Activated CD4-positive, alpha-beta T cell treated with anti-CD3 and anti-CD28 coated beads for 36 hours (primary cell): Measurements from ENCODE around the gene CHAMP1. TPM values are rescaled to one million over a fixed set of nuclear protein-coding genes. Genes with fewer than 3 reads are reported as not detected.
A peak's percentile ranks its signal among the peaks of the same experiment; 100 is the strongest.

Source experiments
- ATAC-seq: fragments of 200-7000 bp; cut with Tn5 transposase; one replicate; pipeline ENCODE4 v1.10.0; 2021; ENCODE audit warnings: mild to moderate bottlenecking, moderate library complexity
- CTCF ChIA-PET: fragments of 350-600 bp; sonication (Branson Sonifier 250); formaldehyde crosslinking; loops from one replicate; lab custom pipeline; 2021; ENCODE audit warnings: antibody characterized with exemption; lab: Charles Lee
- POLR2A ChIA-PET: fragments of 350-600 bp; sonication (Branson Sonifier 250); formaldehyde crosslinking; loops from one replicate; lab custom pipeline; 2021; ENCODE audit warnings: antibody characterized with exemption, inconsistent platforms; lab: Charles Lee
- DNase-seq: peaks from one replicate; pipeline ENCODE4 v3.0.0-alpha.2; 2020
- H3K27ac Mint-ChIP-seq: one replicate; pipeline ENCODE4 v1.8.0; 2021; ENCODE audit warnings: mixed read lengths
- H3K27me3 Mint-ChIP-seq: one replicate; pipeline ENCODE4 v1.8.0; 2021; ENCODE audit warnings: mixed read lengths
- H3K36me3 Mint-ChIP-seq: one replicate; pipeline ENCODE4 v1.8.0; 2021; ENCODE audit warnings: low read depth, mixed read lengths
- H3K4me1 Mint-ChIP-seq: one replicate; pipeline ENCODE4 v1.8.0; 2021; ENCODE audit warnings: mixed read lengths
- H3K4me3 Mint-ChIP-seq: one replicate; pipeline ENCODE4 v1.8.0; 2021; ENCODE audit warnings: mild to moderate bottlenecking, moderate library complexity, mixed read lengths
- H3K9me3 Mint-ChIP-seq: one replicate; pipeline ENCODE4 v1.8.0; 2021; ENCODE audit warnings: low read depth, mixed read lengths
- intact Hi-C, 2 experiments: fragments of 100-400 bp; cut with DNase I in 1 of 2; cut with micrococcal nuclease in 1 of 2; formaldehyde crosslinking; loops; one replicate each; pipeline versions ENCODE4 v1.14.2 to v1.15.1; 2022 to 2024; cut with DNase I, micrococcal nuclease
- total RNA-seq, 2 experiments: library from RNA; stranded (reverse); gene quantifications; one replicate each; pipeline ENCODE4 v1.2.3, GENCODE V29; 2021

The CHAMP1 gene, protein sequence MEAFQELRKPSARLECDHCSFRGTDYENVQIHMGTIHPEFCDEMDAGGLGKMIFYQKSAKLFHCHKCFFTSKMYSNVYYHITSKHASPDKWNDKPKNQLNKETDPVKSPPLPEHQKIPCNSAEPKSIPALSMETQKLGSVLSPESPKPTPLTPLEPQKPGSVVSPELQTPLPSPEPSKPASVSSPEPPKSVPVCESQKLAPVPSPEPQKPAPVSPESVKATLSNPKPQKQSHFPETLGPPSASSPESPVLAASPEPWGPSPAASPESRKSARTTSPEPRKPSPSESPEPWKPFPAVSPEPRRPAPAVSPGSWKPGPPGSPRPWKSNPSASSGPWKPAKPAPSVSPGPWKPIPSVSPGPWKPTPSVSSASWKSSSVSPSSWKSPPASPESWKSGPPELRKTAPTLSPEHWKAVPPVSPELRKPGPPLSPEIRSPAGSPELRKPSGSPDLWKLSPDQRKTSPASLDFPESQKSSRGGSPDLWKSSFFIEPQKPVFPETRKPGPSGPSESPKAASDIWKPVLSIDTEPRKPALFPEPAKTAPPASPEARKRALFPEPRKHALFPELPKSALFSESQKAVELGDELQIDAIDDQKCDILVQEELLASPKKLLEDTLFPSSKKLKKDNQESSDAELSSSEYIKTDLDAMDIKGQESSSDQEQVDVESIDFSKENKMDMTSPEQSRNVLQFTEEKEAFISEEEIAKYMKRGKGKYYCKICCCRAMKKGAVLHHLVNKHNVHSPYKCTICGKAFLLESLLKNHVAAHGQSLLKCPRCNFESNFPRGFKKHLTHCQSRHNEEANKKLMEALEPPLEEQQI
- total RNA-seq, result 10 to 100 TPM; 39.4 to 54.3 TPM

DNA sequence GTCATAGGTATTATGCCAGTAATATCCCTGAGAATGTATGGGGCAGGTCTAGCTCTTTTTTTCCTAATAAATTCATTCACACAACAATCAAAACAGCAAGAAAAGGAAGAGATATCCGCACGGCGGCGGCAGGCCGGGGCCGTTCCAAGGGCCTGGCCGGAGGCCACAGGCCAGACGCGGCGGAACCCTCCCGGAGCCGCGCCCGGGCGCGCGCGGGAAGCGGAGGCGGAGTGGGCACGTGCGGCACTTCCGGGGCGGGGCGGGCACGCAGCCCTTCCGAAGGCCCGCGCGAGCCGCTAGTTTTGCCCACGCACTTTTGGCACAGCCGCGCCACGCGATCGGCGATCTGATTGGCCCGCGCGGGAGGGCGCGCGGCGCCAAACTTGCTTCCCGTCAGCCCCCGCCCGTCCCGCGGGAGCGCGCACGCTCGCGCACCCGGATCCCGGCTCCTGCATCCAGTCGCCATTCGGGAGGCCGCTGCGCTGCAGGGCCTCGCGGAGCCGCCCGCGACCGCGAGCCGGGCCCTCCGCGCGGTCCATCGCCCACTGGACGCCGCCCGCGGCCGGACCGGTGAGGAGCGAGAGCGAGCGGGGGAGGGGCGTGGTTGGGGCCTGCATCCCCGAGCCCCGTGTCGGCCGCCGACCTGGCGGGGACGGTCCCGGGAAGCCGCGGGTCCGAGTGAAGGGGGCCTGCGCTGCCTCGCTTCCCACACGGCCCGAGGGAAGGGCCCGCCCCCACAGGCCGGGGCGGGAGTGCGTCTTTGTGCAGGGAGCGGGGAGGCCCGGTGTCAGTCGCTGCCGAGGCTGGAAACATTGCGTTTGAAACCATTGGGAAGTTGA is at the start of gene CHAMP1:
Gene CHAMP1 (plus strand): TSS at position 430 of the 839 bp plus-strand sequence. CDS start 9,340 bp downstream, outside the sequence.
- ChIA-PET CTCF (interaction anchor here (0.9 to 1.9 kb wide), 4 partner anchors 11 to 77 kb away, joined by 3 to 5 read pairs (median 4); no protein-coding TSS in a partner anchor), POLR2A (interaction anchor here (1.3 to 1.4 kb wide), 3 partner anchors 9 to 33 kb away, joined by 4 to 12 read pairs (median 6); partner anchors contain the start of gene UPF3A)
- peak within 1 kb of the TSS; percentile 97 for H3K4me3 Mint-ChIP-seq
- H3K9me3 Mint-ChIP-seq, result no peaks in the 10 kb centered on the region
- intact Hi-C loops, result loop anchor here (1.0 to 2.0 kb wide), 8 partner anchors 21 to 1105 kb away; partner anchors contain the start of genes UPF3A (in 2 of the 2), CDC16 (in 1 of the 2), CUL4A (in 1 of the 2) and DCUN1D2 (in 1 of the 2)
- peaks cover 43% of the 10 kb centered on the region for H3K4me1 Mint-ChIP-seq
- peaks cover 26% of the 10 kb centered on the region for H3K36me3 Mint-ChIP-seq
- ATAC-seq (peak; percentile 77), DNase-seq (peak; percentile 97)
- no peaks in the 10 kb centered on the region for H3K27me3 Mint-ChIP-seq
- H3K27ac Mint-ChIP-seq, result peak within 1 kb of the TSS; percentile 98

DNA sequence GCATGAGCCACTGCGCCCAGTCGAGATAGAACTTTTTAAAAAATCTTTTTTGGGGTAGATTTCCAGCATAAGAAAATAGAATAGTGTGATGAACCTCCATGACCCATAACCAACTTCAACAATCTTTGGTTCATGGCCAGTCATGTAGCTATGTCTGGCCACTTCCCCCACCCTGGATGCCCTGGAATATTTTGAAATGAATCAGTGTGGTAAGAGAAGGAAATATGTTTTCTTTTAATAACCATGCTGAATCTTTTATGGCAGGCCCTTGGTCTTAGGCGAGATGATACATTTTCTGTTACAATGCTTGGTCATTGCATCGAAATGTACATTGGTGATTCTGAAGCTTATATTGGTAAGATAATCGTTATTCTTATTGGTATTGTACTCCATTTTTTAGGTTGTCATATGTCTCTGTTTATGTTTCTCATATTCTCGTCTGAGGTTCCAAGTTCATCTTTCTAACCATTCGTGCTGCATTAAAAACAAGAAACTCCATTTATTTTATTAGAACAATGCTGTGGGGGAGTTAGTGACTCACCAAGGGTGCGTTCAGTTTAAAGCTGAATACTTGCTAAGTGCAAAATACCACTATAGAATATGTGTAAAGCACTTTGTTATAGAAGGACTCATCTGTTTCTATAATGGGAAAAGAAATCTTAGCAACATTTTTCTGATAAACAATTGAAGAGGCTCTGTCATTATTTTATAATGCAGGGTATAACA is 49.3 kb upstream of the CHAMP1 start:
- CTCF ChIA-PET, result no interaction called here

GRCh38 chr13:114266241-114266640 is 48.1 kb upstream of the CHAMP1 start:
- no peaks in the 10 kb centered on the region for H3K9me3 Mint-ChIP-seq
- ChIA-PET POLR2A (no interaction called here), CTCF (no interaction called here)
- DNase-seq (no peak), ATAC-seq (no peak)
- H3K27me3 Mint-ChIP-seq, result no peaks in the 10 kb centered on the region
- intact Hi-C loops, result no loop called here
- peaks cover 35% of the 10 kb centered on the region for H3K4me1 Mint-ChIP-seq
- no peak overlapping the region for H3K4me3 Mint-ChIP-seq
- H3K36me3 Mint-ChIP-seq, result peaks cover 70% of the 10 kb centered on the region
- H3K27ac Mint-ChIP-seq, result no peak overlapping the region

More for the DNA sequence above, 49.3 kb upstream of the CHAMP1 start:
- Mint-ChIP-seq H3K4me1 (peaks cover 38% of the 10 kb centered on the region), H3K27me3 (no peaks in the 10 kb centered on the region), H3K9me3 (no peaks in the 10 kb centered on the region), H3K27ac (no peak overlapping the region), H3K4me3 (no peak overlapping the region), H3K36me3 (peaks cover 78% of the 10 kb centered on the region)
- POLR2A ChIA-PET, result no interaction called here
- DNase-seq, result no peak
- no peak for ATAC-seq
- intact Hi-C loops, result no loop called here

GRCh38 chr13:114268344-114269280 is 45.7 kb upstream of the CHAMP1 start:
- ChIA-PET CTCF (interaction anchor here (0.8 to 1.5 kb wide), 2 partner anchors 11 to 12 kb away, joined by 3 to 4 read pairs; no protein-coding TSS in a partner anchor), POLR2A (interaction anchor here (0.7 kb wide), 1 partner anchor 11 kb away, joined by 3 read pairs; no protein-coding TSS in a partner anchor)
- intact Hi-C loops, result no loop called here
- Mint-ChIP-seq H3K9me3 (no peaks in the 10 kb centered on the region), H3K27me3 (no peaks in the 10 kb centered on the region), H3K4me3 (no peak overlapping the region), H3K27ac (peak overlapping the region; percentile 74), H3K36me3 (peaks cover 66% of the 10 kb centered on the region), H3K4me1 (peaks cover 19% of the 10 kb centered on the region)
- ATAC-seq (peak; percentile 60), DNase-seq (no peak)

- CTCF ChIA-PET, result interaction anchor here (0.8 to 1.5 kb wide), 2 partner anchors 10 to 13 kb away, joined by 3 to 4 read pairs; no protein-coding TSS in a partner anchor
- H3K27me3 Mint-ChIP-seq, result no peaks in the 10 kb centered on the region
Observed at GRCh38 chr13:114269281-114269770, 45.0 kb upstream of the CHAMP1 start.

DNA sequence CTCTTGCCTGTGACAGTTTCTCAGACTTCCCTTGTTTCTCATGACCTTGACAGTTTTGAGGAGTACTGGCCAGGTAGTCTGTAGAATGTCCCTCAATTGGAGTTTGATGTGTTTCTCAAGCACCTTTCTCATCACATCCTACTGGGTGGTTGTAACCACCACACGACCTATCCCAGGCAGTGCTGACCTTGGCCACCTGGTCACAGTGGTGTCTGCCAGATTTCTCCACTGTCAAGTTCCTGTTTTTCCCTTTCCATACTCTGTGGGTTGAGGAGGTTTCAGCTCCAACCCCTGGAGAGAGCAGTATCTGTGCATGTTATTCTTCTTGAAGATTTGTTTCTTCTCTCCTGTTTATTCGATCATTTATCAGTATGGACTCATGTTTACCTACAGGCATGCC is 41.3 kb upstream of the CHAMP1 start:
- Mint-ChIP-seq H3K4me3 (no peak overlapping the region), H3K27ac (no peak overlapping the region), H3K36me3 (peaks cover 51% of the 10 kb centered on the region), H3K4me1 (peaks cover 12% of the 10 kb centered on the region), H3K9me3 (no peaks in the 10 kb centered on the region), H3K27me3 (no peaks in the 10 kb centered on the region)
- ATAC-seq (no peak), DNase-seq (no peak)
- intact Hi-C loops, result no loop called here
- ChIA-PET CTCF (no interaction called here), POLR2A (no interaction called here)

More at GRCh38 chr13:114269281-114269770, 45.0 kb upstream of the CHAMP1 start:
- Mint-ChIP-seq H3K36me3 (peaks cover 65% of the 10 kb centered on the region), H3K9me3 (no peaks in the 10 kb centered on the region), H3K4me3 (no peak overlapping the region), H3K27ac (peak overlapping the region; percentile 73), H3K4me1 (peaks cover 17% of the 10 kb centered on the region)
- ATAC-seq, result peak; percentile 18
- POLR2A ChIA-PET, result interaction anchor here (0.7 kb wide), 1 partner anchor 10 kb away, joined by 3 read pairs; no protein-coding TSS in a partner anchor
- intact Hi-C loops, result no loop called here
- DNase-seq, result no peak

DNA sequence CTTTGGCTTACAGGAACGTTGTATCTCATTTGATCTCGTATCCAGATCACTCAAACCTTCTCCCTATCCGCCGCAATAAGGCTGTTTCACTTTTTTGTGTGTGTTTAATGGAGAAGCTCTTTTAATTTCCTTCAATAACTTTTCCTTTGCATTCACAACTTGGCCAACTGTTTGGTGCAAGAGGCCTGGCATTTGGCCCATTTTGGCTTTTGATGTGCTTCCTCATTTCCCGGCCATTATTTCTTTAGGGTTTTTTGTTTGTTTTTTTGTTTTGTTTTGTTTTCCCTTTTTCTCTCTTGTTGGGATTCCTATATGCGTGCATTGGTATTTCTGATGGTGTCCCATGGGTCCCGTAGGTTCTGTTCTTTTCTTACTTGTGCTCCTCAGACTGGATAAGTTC is 39.0 kb upstream of the CHAMP1 start:
- no peaks in the 10 kb centered on the region for H3K27me3 Mint-ChIP-seq
- POLR2A ChIA-PET, result no interaction called here
- peaks cover 19% of the 10 kb centered on the region for H3K4me1 Mint-ChIP-seq
- no peak overlapping the region for H3K27ac Mint-ChIP-seq
- no peak for ATAC-seq
- CTCF ChIA-PET, result interaction anchor here (0.7 kb wide), 1 partner anchor 321 kb away, joined by 3 read pairs; no protein-coding TSS in a partner anchor
- H3K9me3 Mint-ChIP-seq, result no peaks in the 10 kb centered on the region
- no peak for DNase-seq
- intact Hi-C loops, result no loop called here
- no peak overlapping the region for H3K4me3 Mint-ChIP-seq
- H3K36me3 Mint-ChIP-seq, result peaks cover 43% of the 10 kb centered on the region

GRCh38 chr13:114279146-114279545 is 35.2 kb upstream of the CHAMP1 start:
- DNase-seq (no peak), ATAC-seq (no peak)
- H3K4me3 Mint-ChIP-seq, result peak overlapping the region; percentile 32
- H3K4me1 Mint-ChIP-seq, result peaks cover 36% of the 10 kb centered on the region
- H3K27me3 Mint-ChIP-seq, result no peaks in the 10 kb centered on the region
- intact Hi-C loops, result no loop called here
- H3K9me3 Mint-ChIP-seq, result no peaks in the 10 kb centered on the region
- ChIA-PET CTCF (interaction anchor here (0.7 to 1.5 kb wide), 5 partner anchors 10 to 342 kb away, joined by 3 read pairs; no protein-coding TSS in a partner anchor), POLR2A (interaction anchor here (0.5 to 0.8 kb wide), 2 partner anchors 10 to 28 kb away, joined by 3 read pairs; no protein-coding TSS in a partner anchor)
- H3K36me3 Mint-ChIP-seq, result peaks cover 37% of the 10 kb centered on the region
- peak overlapping the region; percentile 99 for H3K27ac Mint-ChIP-seq

DNA sequence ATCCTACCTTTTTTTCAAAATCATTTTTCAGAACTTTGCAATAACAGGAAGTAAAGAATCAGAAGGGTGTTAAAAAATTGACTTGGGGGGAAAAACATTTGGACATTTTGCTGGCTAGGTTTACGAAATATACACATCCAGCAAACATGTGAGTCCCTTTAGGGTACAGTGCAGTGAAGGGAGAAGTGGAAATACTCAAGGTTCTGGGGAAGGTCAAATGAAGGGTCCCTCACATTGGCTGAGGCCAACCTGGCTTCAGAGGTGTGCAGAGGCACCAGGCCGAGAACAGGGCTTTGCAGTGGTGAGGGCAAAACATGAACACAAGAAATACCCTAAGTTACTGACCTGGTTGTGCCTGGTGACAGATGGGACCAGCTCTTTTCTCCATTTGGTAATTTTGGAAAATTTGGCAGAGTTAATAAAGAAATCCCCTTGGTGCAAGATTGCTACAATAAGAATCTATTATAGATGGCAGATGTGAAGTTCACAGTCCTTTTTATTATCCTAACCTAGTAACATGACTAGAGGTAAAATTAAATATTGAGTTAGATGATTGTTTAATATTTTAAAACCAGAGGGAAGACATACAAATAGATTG is 34.4 kb upstream of the CHAMP1 start:
- ChIA-PET CTCF (interaction anchor here (0.7 to 1.5 kb wide), 4 partner anchors 11 to 343 kb away, joined by 3 read pairs; no protein-coding TSS in a partner anchor), POLR2A (no interaction called here)
- peak overlapping the region; percentile 99 for H3K27ac Mint-ChIP-seq
- ATAC-seq (no peak), DNase-seq (peak; percentile 19)
- peaks cover 40% of the 10 kb centered on the region for H3K4me1 Mint-ChIP-seq
- H3K36me3 Mint-ChIP-seq, result peaks cover 35% of the 10 kb centered on the region
- H3K27me3 Mint-ChIP-seq, result no peaks in the 10 kb centered on the region
- intact Hi-C loops, result loop anchor here in 1 of 2 experiments (2.0 kb wide), 1 partner anchor 35 kb away; the partner anchor contains the start of gene CHAMP1
- no peaks in the 10 kb centered on the region for H3K9me3 Mint-ChIP-seq
- peak overlapping the region; percentile 84 for H3K4me3 Mint-ChIP-seq
